HCT116 (cell line): ENCODE data around the gene TOGARAM1. TPM values are rescaled to one million over a fixed set of nuclear protein-coding genes. Genes with fewer than 3 reads are reported as not detected.

Source experiments
- ATAC-seq: fragments of 200-7000 bp; cut with Tn5 transposase; 2 replicates; pipeline ENCODE4 v1.9.1; 2020; ENCODE audit warnings: mild to moderate bottlenecking, moderate library complexity
- BruUV-seq: library from RNA; stranded (reverse); fragments of 400-500 nt; replicated peaks from 2 replicates; lab custom pipeline; 2021; lab: Mats Ljungman, UMichigan
- CTCF ChIA-PET: fragments of 300-600 bp; sonication (Branson Sonifier 250); formaldehyde crosslinking; loops from one replicate; lab custom pipeline; 2021; ENCODE audit warnings: antibody characterized with exemption; lab: Charles Lee
- POLR2A ChIA-PET: fragments of 300-600, 350-600 bp; sonication (Branson Sonifier 250); formaldehyde crosslinking; loops from one replicate; lab custom pipeline; 2021; ENCODE audit warnings: antibody characterized with exemption; lab: Charles Lee
- RAD21 ChIA-PET, 2 experiments: fragments of 300-600 bp; sonication (Branson Sonifier 250); formaldehyde crosslinking; loops; one replicate each; lab custom pipeline; 2023; ENCODE audit warnings: low total read pairs in 2 of 2; ENCODE audit not compliant: uncharacterized antibody in 2 of 2, unreplicated experiment in 2 of 2, low non-redundant PET in 1 of 2; lab: Charles Lee
- DNase-seq: peaks from one replicate; pipeline ENCODE4 v3.0.0-alpha.2; 2010; ENCODE audit warnings: low read depth, low spot score
- H2AFZ ChIP-seq: fragments of 200-600 bp; shearing (Covaris generic), sonication (generic); 2 replicates; pipeline ENCODE4 v1.6.1; 2017; ENCODE audit warnings: low read depth, mixed run types, mixed read lengths, antibody characterized with exemption, low read length; ENCODE audit not compliant: poor library complexity, severe bottlenecking
- H3K27ac ChIP-seq: 2 replicates; pipeline ENCODE4 v1.5.1; 2012; ENCODE audit warnings: low read depth, low read length
- H3K27me3 ChIP-seq: fragments of 200-600 bp; sonication (generic); 2 replicates; pipeline ENCODE4 v1.6.1; 2016; ENCODE audit warnings: mixed run types, low read length, mixed read lengths; ENCODE audit not compliant: insufficient read depth
- H3K36me3 ChIP-seq, 2 experiments: fragments of 200-500 bp in 1 of 2; fragments of 200-600 bp in 1 of 2; sonication (Bioruptor generic) in 1 of 2; sonication (generic) in 1 of 2; 2 replicates each; pipeline versions ENCODE4 v1.5.1 to v1.6.1; 2014 to 2016; ENCODE audit warnings: low read length in 2 of 2, inconsistent platforms in 1 of 2, mixed read lengths in 1 of 2, mixed run types in 1 of 2; ENCODE audit not compliant: insufficient read depth in 2 of 2, control insufficient read depth in 1 of 2
- H3K4me1 ChIP-seq, 2 experiments: fragments of 200-600 bp in 1 of 2; sonication (generic) in 1 of 2; 2 replicates each; pipeline versions ENCODE4 v1.5.1 to v1.6.1; 2012 to 2017; ENCODE audit warnings: low read length in 2 of 2, inconsistent platforms in 1 of 2, mild to moderate bottlenecking in 1 of 2, mixed read lengths in 1 of 2, mixed run types in 1 of 2, moderate library complexity in 1 of 2; ENCODE audit not compliant: insufficient read depth in 2 of 2, control insufficient read depth in 1 of 2
- H3K4me2 ChIP-seq: fragments of 200-600 bp; sonication (generic); 2 replicates; pipeline ENCODE4 v1.6.1; 2017; ENCODE audit warnings: mixed run types, low read length, mixed read lengths
- H3K4me3 ChIP-seq, 2 experiments: fragments of 200-600 bp in 1 of 2; sonication (generic) in 1 of 2; replicated peaks in 1 of 2; 2 replicates each; pipeline ENCODE4 v1.5.1; 2011 to 2016; ENCODE audit warnings: low read length in 2 of 2, control low read depth in 1 of 2, low read depth in 1 of 2, mild to moderate bottlenecking in 1 of 2, mixed read lengths in 1 of 2, mixed run types in 1 of 2
- H3K79me2 ChIP-seq: fragments of 200-600 bp; sonication (generic); 2 replicates; pipeline ENCODE4 v1.6.1; 2017; ENCODE audit warnings: mild to moderate bottlenecking, mixed run types, low read length, moderate library complexity, mixed read lengths; ENCODE audit not compliant: insufficient read depth
- H3K9ac ChIP-seq: fragments of 200-600 bp; sonication (generic); 2 replicates; pipeline ENCODE4 v1.6.1; 2016; ENCODE audit warnings: low read length, mixed read lengths
- H3K9me2 ChIP-seq: fragments of 200-600 bp; sonication (generic), shearing (Covaris generic); 2 replicates; pipeline ENCODE4 v1.6.1; 2017; ENCODE audit warnings: mixed run types, mild to moderate bottlenecking, moderate library complexity; ENCODE audit not compliant: insufficient read depth
- H3K9me3 ChIP-seq, 2 experiments: fragments of 200-500 bp in 1 of 2; fragments of 200-600 bp in 1 of 2; sonication (Bioruptor generic) in 1 of 2; sonication (generic) in 1 of 2; 2 replicates each; pipeline ENCODE4 v1.6.1; 2014 to 2017; ENCODE audit warnings: low read length in 2 of 2, mixed read lengths in 2 of 2, inconsistent platforms in 1 of 2, low read depth in 1 of 2, mild to moderate bottlenecking in 1 of 2, mixed run types in 1 of 2, moderate library complexity in 1 of 2; ENCODE audit not compliant: control insufficient read depth in 1 of 2, insufficient read depth in 1 of 2
- H4K20me1 ChIP-seq: fragments of 200-600 bp; sonication (generic), shearing (Covaris generic); 2 replicates; pipeline ENCODE4 v1.6.1; 2017; ENCODE audit warnings: mixed run types, mild to moderate bottlenecking, moderate library complexity; ENCODE audit not compliant: insufficient read depth
- ATF3 ChIP-seq: IDR thresholded peaks from 2 replicates; pipeline ENCODE4 v1.6.1; 2012
- CEBPB ChIP-seq: IDR thresholded peaks from 2 replicates; pipeline ENCODE4 v1.6.1; 2012; ENCODE audit warnings: low read depth
- CTCF ChIP-seq, 3 experiments: fragments of 200-600 bp in 1 of 3; sonication (generic) in 1 of 3; IDR thresholded peaks in 2 of 3; conservative IDR thresholded peaks in 1 of 3; 2 replicates each; pipeline ENCODE4 v1.5.1; 2012 to 2017; ENCODE audit warnings: low read depth in 2 of 3, low read length in 2 of 3, antibody characterized with exemption in 1 of 3, borderline replicate concordance in 1 of 3, control low read depth in 1 of 3, mild to moderate bottlenecking in 1 of 3, mixed read lengths in 1 of 3, mixed run types in 1 of 3, moderate library complexity in 1 of 3; ENCODE audit not compliant: insufficient read depth in 1 of 3
- EGR1 ChIP-seq: IDR thresholded peaks from 2 replicates; pipeline ENCODE4 v1.6.1; 2012; ENCODE audit warnings: low read depth
- ELF1 ChIP-seq: IDR thresholded peaks from 2 replicates; pipeline ENCODE4 v1.6.1; 2012; ENCODE audit warnings: low read depth, borderline replicate concordance
- FOSL1 ChIP-seq: IDR thresholded peaks from 2 replicates; pipeline ENCODE4 v1.6.1; 2012; ENCODE audit warnings: low read depth
- MAX ChIP-seq: IDR thresholded peaks from 2 replicates; pipeline ENCODE4 v1.6.1; 2012
- POLR2A ChIP-seq: IDR thresholded peaks from 2 replicates; pipeline ENCODE4 v1.7.0; 2011; ENCODE audit warnings: borderline replicate concordance; ENCODE audit not compliant: insufficient read depth, insufficient read length; ENCODE audit errors: extremely low read depth
- POLR2AphosphoS5 ChIP-seq: IDR thresholded peaks from 2 replicates; pipeline ENCODE4 v1.6.1; 2011; ENCODE audit warnings: mild to moderate bottlenecking, low read depth, low read length, moderate library complexity
- RAD21 ChIP-seq: IDR thresholded peaks from 2 replicates; pipeline ENCODE4 v1.6.1; 2012; ENCODE audit warnings: low read depth, mild to moderate bottlenecking
- REST ChIP-seq: IDR thresholded peaks from 2 replicates; pipeline ENCODE4 v1.6.1; 2012; ENCODE audit warnings: low read depth
- SP1 ChIP-seq: IDR thresholded peaks from 2 replicates; pipeline ENCODE4 v1.6.1; 2012; ENCODE audit warnings: low read depth
- SRF ChIP-seq: IDR thresholded peaks from 2 replicates; pipeline ENCODE4 v1.6.1; 2012; ENCODE audit warnings: low read depth
- YY1 ChIP-seq: IDR thresholded peaks from 2 replicates; pipeline ENCODE4 v1.6.1; 2011; ENCODE audit warnings: low read length, low read depth, moderate library complexity, mild to moderate bottlenecking; ENCODE audit not compliant: insufficient replicate concordance; ENCODE audit errors: extremely low read depth
- ZFX ChIP-seq: fragments of 450-650 bp; IDR thresholded peaks from 2 replicates; pipeline ENCODE4 v1.6.1; 2017
- intact Hi-C: fragments of 100-400 bp; cut with micrococcal nuclease; formaldehyde crosslinking; loops from 2 replicates; pipeline ENCODE4 v1.10.0; 2022
- total RNA-seq: library from RNA; stranded (reverse); gene quantifications from one replicate; pipeline ENCODE4 v1.2.1, GENCODE V29; 2021; ENCODE audit not compliant: unreplicated experiment

TOGARAM1 gene
- total RNA-seq, 1 experiment from 2014 or later: 1.9 TPM

- TF ChIP-seq MAX (no peak), POLR2A (no peak), CTCF (IDR thresholded peaks at IDR 0.05 in 2 of 3, conservative IDR thresholded peaks at IDR 0.05 in 1 of 3; ENCODE audit: borderline replicate concordance in 1 of 3, insufficient read depth in 1 of 3, low read depth in 2 of 3, low read length in 2 of 3) (no peak), ZFX (no peak), YY1 (no peak), CEBPB (no peak), ATF3 (no peak), SRF (no peak), ELF1 (no peak), SP1 (no peak), EGR1 (no peak), FOSL1 (no peak), RAD21 (no peak), REST (no peak), POLR2AphosphoS5 (no peak)
- ChIA-PET POLR2A (no interaction called here), CTCF (no interaction called here), RAD21 (no interaction called here)
- Histone ChIP-seq H3K36me3 (peaks cover 3 to 15% of the 10 kb centered on the region in 2 experiments; a peak in 2 of 4 replicates), H3K79me2 (peaks cover 18% of the 10 kb centered on the region), H3K4me1 (no peaks in the 10 kb centered on the region), H3K9me2 (no peaks in the 10 kb centered on the region), H3K4me2 (no peak overlapping the region), H3K27ac (no peak overlapping the region), H3K27me3 (no peaks in the 10 kb centered on the region), H3K9ac (no peak overlapping the region), H3K4me3 (no peak overlapping the region), H4K20me1 (no peaks in the 10 kb centered on the region), H2AFZ (no peak overlapping the region), H3K9me3 (no peaks in the 10 kb centered on the region)
- DNase-seq (no peak), ATAC-seq (no peak)
- BruUV-seq: no TSS peak
- intact Hi-C loops: no loop called here
Observed at GRCh38 chr14:44944107-44944506, 17.9 kb upstream of the TOGARAM1 start.
